ENCODE data around the gene ITGA5.

DNA sequence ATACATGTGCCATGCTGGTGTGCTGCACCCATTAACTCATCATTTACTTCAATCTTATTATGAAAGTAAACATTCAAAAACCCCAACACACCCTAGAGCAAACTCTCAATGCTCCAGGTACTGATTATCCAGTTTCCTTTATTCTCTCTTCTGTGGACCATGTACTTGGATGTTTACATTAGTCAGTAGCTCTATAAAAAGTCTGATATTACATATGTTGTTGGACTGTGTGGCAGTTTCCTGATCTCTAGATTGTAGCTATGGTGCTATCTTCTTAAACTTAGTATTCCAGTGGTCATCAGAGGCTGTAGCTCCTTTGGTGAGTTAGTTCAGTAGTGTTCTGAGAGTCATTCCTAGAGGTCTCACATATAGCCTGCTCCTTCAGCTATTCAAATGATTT, 25.1 kb upstream of the ITGA5 start:
- TF ChIP-seq, protein P1, sequence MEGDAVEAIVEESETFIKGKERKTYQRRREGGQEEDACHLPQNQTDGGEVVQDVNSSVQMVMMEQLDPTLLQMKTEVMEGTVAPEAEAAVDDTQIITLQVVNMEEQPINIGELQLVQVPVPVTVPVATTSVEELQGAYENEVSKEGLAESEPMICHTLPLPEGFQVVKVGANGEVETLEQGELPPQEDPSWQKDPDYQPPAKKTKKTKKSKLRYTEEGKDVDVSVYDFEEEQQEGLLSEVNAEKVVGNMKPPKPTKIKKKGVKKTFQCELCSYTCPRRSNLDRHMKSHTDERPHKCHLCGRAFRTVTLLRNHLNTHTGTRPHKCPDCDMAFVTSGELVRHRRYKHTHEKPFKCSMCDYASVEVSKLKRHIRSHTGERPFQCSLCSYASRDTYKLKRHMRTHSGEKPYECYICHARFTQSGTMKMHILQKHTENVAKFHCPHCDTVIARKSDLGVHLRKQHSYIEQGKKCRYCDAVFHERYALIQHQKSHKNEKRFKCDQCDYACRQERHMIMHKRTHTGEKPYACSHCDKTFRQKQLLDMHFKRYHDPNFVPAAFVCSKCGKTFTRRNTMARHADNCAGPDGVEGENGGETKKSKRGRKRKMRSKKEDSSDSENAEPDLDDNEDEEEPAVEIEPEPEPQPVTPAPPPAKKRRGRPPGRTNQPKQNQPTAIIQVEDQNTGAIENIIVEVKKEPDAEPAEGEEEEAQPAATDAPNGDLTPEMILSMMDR (optimal IDR thresholded peaks at IDR 0.05 in 1 of 3, IDR thresholded peaks at IDR 0.05 in 1 of 3, conservative IDR thresholded peaks at IDR 0.05 in 1 of 3; ENCODE audit: extremely low read depth in 1 of 3, insufficient read depth in 2 of 3, low read length in 3 of 3) = no peak
- no peak for TF ChIP-seq EZH2 (IDR thresholded peaks at IDR 0.05; ENCODE audit: low read length)
